Measurements from ENCODE around the gene KIF26A. TPM values are rescaled to one million over a fixed set of nuclear protein-coding genes. Genes with fewer than 3 reads are reported as not detected.
A peak's percentile ranks its signal among the peaks of the same experiment; 100 is the strongest.

KIF26A gene
- total RNA-seq, 1 experiment from 2014 or later = 1.7 TPM

GRCh38 chr14:104176611-104177010, 38.2 kb downstream of the KIF26A start:
- no peak for DNase-seq (ENCODE audit: low read depth)

- no peak for DNase-seq (ENCODE audit: low read depth)
Observed at GRCh38 chr14:104177411-104177810, 39.0 kb downstream of the KIF26A start.

GRCh38 chr14:104178279-104178678, 39.9 kb downstream of the KIF26A start:
- DNase-seq (ENCODE audit: low read depth) = no peak

- DNase-seq (ENCODE audit: low read depth) = no peak
Observed at GRCh38 chr14:104179126-104179525, 40.7 kb downstream of the KIF26A start.

- no peak for DNase-seq (ENCODE audit: low read depth)
Observed at GRCh38 chr14:104179564-104180129, 41.3 kb downstream of the KIF26A start.

- DNase-seq (ENCODE audit: low read depth) = no peak
Observed at GRCh38 chr14:104180561-104181165, 42.3 kb downstream of the KIF26A start.

- DNase-seq (ENCODE audit: low read depth) = peak; percentile 75
Observed at GRCh38 chr14:104181761-104182530, 43.6 kb downstream of the KIF26A start.

- DNase-seq (ENCODE audit: low read depth) = no peak
Observed at GRCh38 chr14:104182857-104183425, 44.6 kb downstream of the KIF26A start.

GRCh38 chr14:104183796-104184195, 45.4 kb downstream of the KIF26A start:
- DNase-seq (ENCODE audit: low read depth) = no peak

GRCh38 chr14:104184506-104184905, 46.1 kb downstream of the KIF26A start:
- no peak for DNase-seq (ENCODE audit: low read depth)

GRCh38 chr14:104184911-104185499, 46.6 kb downstream of the KIF26A start:
- peak; percentile 38 for DNase-seq (ENCODE audit: low read depth)

- DNase-seq (ENCODE audit: low read depth) = no peak
Observed at GRCh38 chr14:104185916-104186495, 47.6 kb downstream of the KIF26A start.

- no peak for DNase-seq (ENCODE audit: low read depth)
Observed at GRCh38 chr14:104186575-104186974, 48.2 kb downstream of the KIF26A start.

- peak; percentile 44 for DNase-seq (ENCODE audit: low read depth)
Observed at GRCh38 chr14:104187121-104187889, 48.9 kb downstream of the KIF26A start.

- no peak for DNase-seq (ENCODE audit: low read depth)
Observed at GRCh38 chr14:104187931-104188726, 49.7 kb downstream of the KIF26A start.

GRCh38 chr14:104188727-104189400, 50.5 kb downstream of the KIF26A start:
- no peak for DNase-seq (ENCODE audit: low read depth)

- DNase-seq (ENCODE audit: low read depth) = no peak
Observed at GRCh38 chr14:104189629-104190335, 51.4 kb downstream of the KIF26A start.

GRCh38 chr14:104190396-104191000, 52.1 kb downstream of the KIF26A start:
- no peak for DNase-seq (ENCODE audit: low read depth)
